Osteoblast (primary cell): ENCODE data around the gene SMPD2. TPM values are rescaled to one million over a fixed set of nuclear protein-coding genes. Genes with fewer than 3 reads are reported as not detected.

Experiments
- DNase-seq: peaks from one replicate; pipeline ENCODE4 v3.0.0; 2011; ENCODE audit warnings: low spot score, mixed read lengths; ENCODE audit not compliant: insufficient read length; ENCODE audit errors: missing footprints
- H2AFZ ChIP-seq: 2 replicates; pipeline ENCODE4 v1.6.0; 2011; ENCODE audit warnings: mild to moderate bottlenecking, low read length
- H3K27ac ChIP-seq: 2 replicates; pipeline ENCODE4 v1.5.1; 2011; ENCODE audit warnings: mild to moderate bottlenecking, low read depth, low read length, moderate library complexity
- H3K27me3 ChIP-seq: 2 replicates; pipeline ENCODE4 v1.6.0; 2012; ENCODE audit warnings: mild to moderate bottlenecking, control low read depth, inconsistent platforms, low read length, moderate library complexity; ENCODE audit not compliant: insufficient read depth
- H3K36me3 ChIP-seq: 2 replicates; pipeline ENCODE4 v1.5.1; 2011; ENCODE audit warnings: mild to moderate bottlenecking, low read length, control low read depth, moderate library complexity; ENCODE audit not compliant: insufficient read depth
- H3K4me1 ChIP-seq: 2 replicates; pipeline ENCODE4 v1.5.1; 2011; ENCODE audit warnings: mild to moderate bottlenecking, low read length, control low read depth, moderate library complexity; ENCODE audit not compliant: insufficient read depth
- H3K4me2 ChIP-seq: 2 replicates; pipeline ENCODE4 v1.6.0; 2011; ENCODE audit warnings: mild to moderate bottlenecking, low read length; ENCODE audit not compliant: insufficient read depth
- H3K4me3 ChIP-seq: fragments of 200-600 bp; sonication (generic); 3 replicates; pipeline ENCODE4 v1.5.1; 2012; ENCODE audit warnings: mild to moderate bottlenecking, low read length, inconsistent platforms; ENCODE audit not compliant: insufficient read depth
- H3K79me2 ChIP-seq: 2 replicates; pipeline ENCODE4 v1.6.0; 2012; ENCODE audit warnings: mild to moderate bottlenecking, low read length, control low read depth, inconsistent platforms; ENCODE audit not compliant: insufficient read depth
- H3K9me3 ChIP-seq: 2 replicates; pipeline ENCODE4 v1.5.1; 2011; ENCODE audit warnings: low read depth, low read length, control low read depth
- H4K20me1 ChIP-seq: 2 replicates; pipeline ENCODE4 v1.6.0; 2012; ENCODE audit warnings: mild to moderate bottlenecking, low read length, control low read depth; ENCODE audit not compliant: insufficient read depth
- CTCF ChIP-seq: IDR thresholded peaks from 2 replicates; pipeline ENCODE4 v1.5.1; 2011; ENCODE audit warnings: mild to moderate bottlenecking, low read depth, low read length, moderate library complexity; ENCODE audit errors: extremely low read depth
- total RNA-seq: library from RNA; depleted of rRNA; stranded (reverse); fragments of >200 nt; gene quantifications from 2 replicates; pipeline ENCODE4 v1.2.3, GENCODE V29; 2012

SMPD2 gene
- total RNA-seq, 1 donor = 14.8 TPM

GRCh38 chr6:109417646-109418045, 22.9 kb upstream of the SMPD2 start:
- no peaks in the 10 kb centered on the region for H3K36me3 ChIP-seq
- H3K9me3 ChIP-seq = no peaks in the 10 kb centered on the region
- H3K79me2 ChIP-seq = no peaks in the 10 kb centered on the region
- H3K27me3 ChIP-seq = no peaks in the 10 kb centered on the region
- no peak overlapping the region for H2AFZ ChIP-seq
- no peak for TF ChIP-seq CTCF
- no peak overlapping the region for H3K4me3 ChIP-seq
- H4K20me1 ChIP-seq = no peaks in the 10 kb centered on the region
- H3K27ac ChIP-seq = no peak overlapping the region
- DNase-seq = peak; percentile 50
- H3K4me1 ChIP-seq = no peaks in the 10 kb centered on the region
- no peak overlapping the region for H3K4me2 ChIP-seq

- DNase-seq = no peak
- no peak overlapping the region for H2AFZ ChIP-seq
- no peaks in the 10 kb centered on the region for H4K20me1 ChIP-seq
- H3K79me2 ChIP-seq = no peaks in the 10 kb centered on the region
- H3K4me2 ChIP-seq = no peak overlapping the region
- no peaks in the 10 kb centered on the region for H3K27me3 ChIP-seq
- no peaks in the 10 kb centered on the region for H3K36me3 ChIP-seq
- no peak overlapping the region for H3K4me3 ChIP-seq
- H3K4me1 ChIP-seq = peaks cover 5% of the 10 kb centered on the region
- no peaks in the 10 kb centered on the region for H3K9me3 ChIP-seq
- TF ChIP-seq CTCF = no peak
- H3K27ac ChIP-seq = no peak overlapping the region
These were observed 19.8 kb upstream of the SMPD2 start for GRCh38 chr6:109420751-109421150.

- no peaks in the 10 kb centered on the region for H4K20me1 ChIP-seq
- H3K36me3 ChIP-seq = no peaks in the 10 kb centered on the region
- no peak overlapping the region for H3K27ac ChIP-seq
- no peaks in the 10 kb centered on the region for H3K9me3 ChIP-seq
- DNase-seq = no peak
- no peak for TF ChIP-seq CTCF
- H3K4me2 ChIP-seq = no peak overlapping the region
- no peak overlapping the region for H3K4me3 ChIP-seq
- H2AFZ ChIP-seq = no peak overlapping the region
- H3K27me3 ChIP-seq = no peaks in the 10 kb centered on the region
- H3K79me2 ChIP-seq = no peaks in the 10 kb centered on the region
- H3K4me1 ChIP-seq = peaks cover 5% of the 10 kb centered on the region
These were observed 19.3 kb upstream of the SMPD2 start for GRCh38 chr6:109421184-109421583.

- TF ChIP-seq CTCF = no peak
- no peak overlapping the region for H3K27ac ChIP-seq
- H3K36me3 ChIP-seq = no peaks in the 10 kb centered on the region
- peak overlapping the region; percentile 43 for H3K4me3 ChIP-seq
- no peaks in the 10 kb centered on the region for H3K9me3 ChIP-seq
- H4K20me1 ChIP-seq = no peaks in the 10 kb centered on the region
- H2AFZ ChIP-seq = peak overlapping the region; percentile 59
- peak overlapping the region; percentile 69 for H3K4me2 ChIP-seq
- H3K4me1 ChIP-seq = peaks cover 5% of the 10 kb centered on the region
- H3K27me3 ChIP-seq = no peaks in the 10 kb centered on the region
- no peak for DNase-seq
- H3K79me2 ChIP-seq = no peaks in the 10 kb centered on the region
These were observed 15.6 kb upstream of the SMPD2 start for GRCh38 chr6:109424946-109425345.
